Activated gamma-delta T cell (primary cell): ENCODE data around the gene THAP2.

ENCODE experiments used
- DNase-seq: peaks from one replicate; lab custom pipeline; 2025; lab: John Stamatoyannopoulos, UW

THAP2 gene

GRCh38 chr12:71703206-71703605, 39.1 kb downstream of the THAP2 start:
- no peak for DNase-seq

DNA sequence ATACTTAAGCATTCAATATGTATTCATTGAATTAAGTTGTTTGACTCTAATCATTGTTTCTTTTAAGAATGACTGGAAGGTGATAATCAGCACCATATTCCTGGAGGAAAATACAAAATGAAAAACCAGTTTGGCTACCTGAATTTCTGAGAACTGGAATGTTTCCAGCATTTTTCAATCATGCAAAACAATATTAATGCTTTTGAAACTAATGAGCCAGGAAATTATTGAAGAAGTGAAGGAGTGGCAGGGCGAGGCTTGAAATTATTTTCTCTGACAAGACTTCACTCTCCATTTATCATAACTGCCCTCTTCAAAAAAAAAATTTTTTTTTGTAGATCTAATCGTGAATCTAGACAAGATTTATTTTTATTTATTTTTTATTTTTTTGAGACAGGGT, 40.8 kb downstream of the THAP2 start:
- DNase-seq: no peak

- no peak for DNase-seq
Observed at GRCh38 chr12:71708658-71709057, 44.6 kb downstream of the THAP2 start.

DNA sequence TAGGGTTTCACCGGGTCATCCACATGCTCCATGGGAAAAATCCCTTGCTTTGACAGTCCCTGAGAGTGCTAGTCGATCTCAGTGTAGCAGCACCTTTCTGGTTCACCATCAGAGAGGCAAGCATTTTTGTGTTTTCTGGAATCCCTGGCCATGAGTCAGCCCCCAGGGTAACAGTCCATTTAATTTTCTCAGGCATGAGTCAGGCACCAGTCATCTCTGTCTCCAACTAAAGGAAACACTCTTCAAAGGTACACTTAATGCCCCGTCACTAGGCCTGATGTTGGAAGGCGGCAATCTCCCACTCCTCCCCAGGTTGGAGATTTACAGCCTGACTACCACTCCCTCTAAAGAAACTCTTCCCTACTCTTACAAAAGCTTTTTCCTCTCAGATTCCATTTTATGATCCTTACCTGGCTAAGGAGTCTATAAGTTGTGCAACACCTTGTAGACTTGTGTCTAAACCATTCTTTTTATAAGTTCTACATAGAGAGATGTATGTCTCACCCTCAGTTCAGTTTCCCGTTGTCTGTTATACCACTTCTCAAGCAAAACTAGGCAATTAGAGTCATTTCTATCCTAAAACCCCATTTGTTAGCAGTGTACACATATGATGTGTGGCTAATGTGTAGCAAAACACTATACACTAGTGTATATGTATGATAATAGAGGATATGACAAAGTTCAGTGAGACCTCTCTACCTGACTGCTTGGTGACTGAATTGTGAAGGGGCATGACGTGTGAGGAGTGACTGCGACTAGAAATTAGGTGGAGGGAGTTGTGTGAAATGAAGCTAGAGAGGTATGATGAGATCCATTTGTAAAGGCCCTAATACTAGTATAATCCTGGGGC, 46.4 kb downstream of the THAP2 start:
- no peak for DNase-seq

GRCh38 chr12:71718611-71719010, 54.5 kb downstream of the THAP2 start:
- no peak for DNase-seq

- no peak for DNase-seq
Observed at GRCh38 chr12:71719647-71720370, 55.7 kb downstream of the THAP2 start.

GRCh38 chr12:71721783-71722505, 57.8 kb downstream of the THAP2 start:
- DNase-seq: no peak

- DNase-seq: no peak
Observed at GRCh38 chr12:71725011-71725410, 60.9 kb downstream of the THAP2 start.

GRCh38 chr12:71726548-71726947, 62.4 kb downstream of the THAP2 start:
- no peak for DNase-seq

GRCh38 chr12:71727958-71728357, 63.9 kb downstream of the THAP2 start:
- DNase-seq: no peak
